Endothelial cell of umbilical vein (primary cell): ENCODE data around the gene ADARB2. TPM values are rescaled to one million over a fixed set of nuclear protein-coding genes. Genes with fewer than 3 reads are reported as not detected.

Experiments
- BruUV-seq: library from RNA; stranded (reverse); fragments of 400-500 nt; replicated peaks from 2 replicates; lab custom pipeline; 2021; lab: Mats Ljungman, UMichigan
- CTCF ChIA-PET: fragments of 300-600, 350-600 bp; sonication (Branson Sonifier 250); formaldehyde crosslinking; loops from one replicate; lab custom pipeline; 2021; ENCODE audit warnings: antibody characterized with exemption, inconsistent platforms; lab: Charles Lee
- POLR2A ChIA-PET: fragments of 300-600, 350-600 bp; sonication (Branson Sonifier 250); formaldehyde crosslinking; loops from one replicate; lab custom pipeline; 2021; ENCODE audit warnings: antibody characterized with exemption, inconsistent platforms; lab: Charles Lee
- DNase-seq: peaks from one replicate; pipeline ENCODE4 v3.0.0-alpha.2; 2011; ENCODE audit warnings: low read depth, low spot score
- FAIRE-seq: peaks from 2 replicates; lab custom pipeline; 2011; peaks lifted over from hg19 to GRCh38; lab: Jason Lieb, UNC
- H2AFZ ChIP-seq: 2 replicates; pipeline ENCODE4 v1.6.0; 2012; ENCODE audit warnings: low read depth, low read length, control low read depth, inconsistent platforms
- H3K27ac ChIP-seq: 2 replicates; pipeline ENCODE4 v1.5.1; 2011; ENCODE audit warnings: low read depth, mild to moderate bottlenecking, control low read depth, low read length, moderate library complexity; ENCODE audit not compliant: insufficient read depth
- H3K27me3 ChIP-seq, 2 experiments: 2 replicates each; pipeline versions ENCODE4 v1.6.0 to v1.6.1; 2011; ENCODE audit warnings: low read length in 2 of 2, mixed read lengths in 1 of 2; ENCODE audit not compliant: control insufficient read depth in 2 of 2, insufficient read depth in 2 of 2
- H3K36me3 ChIP-seq, 2 experiments: 2 replicates in 1 of 2; 3 replicates in 1 of 2; pipeline ENCODE4 v1.5.1; 2011; ENCODE audit warnings: low read length in 2 of 2, mild to moderate bottlenecking in 1 of 2, moderate library complexity in 1 of 2; ENCODE audit not compliant: control insufficient read depth in 2 of 2, insufficient read depth in 2 of 2; ENCODE audit errors: extremely low read depth in 1 of 2
- H3K4me1 ChIP-seq: 3 replicates; pipeline ENCODE4 v1.5.1; 2011; ENCODE audit warnings: mild to moderate bottlenecking, low read length; ENCODE audit not compliant: control insufficient read depth, insufficient read depth; ENCODE audit errors: extremely low read depth
- H3K4me2 ChIP-seq: 2 replicates; pipeline ENCODE4 v1.6.1; 2011; ENCODE audit warnings: low read length, control low read depth, mixed read lengths; ENCODE audit not compliant: insufficient read depth
- H3K4me3 ChIP-seq, 3 experiments: fragments of 200-600 bp in 1 of 3; sonication (generic), shearing (Covaris generic) in 1 of 3; replicated peaks in 1 of 3; 2 replicates each; pipeline ENCODE4 v1.5.1; 2011 to 2016; ENCODE audit warnings: control low read depth in 3 of 3, low read length in 3 of 3, mild to moderate bottlenecking in 2 of 3, inconsistent platforms in 1 of 3, low read depth in 1 of 3, moderate library complexity in 1 of 3; ENCODE audit not compliant: insufficient read depth in 1 of 3
- H3K79me2 ChIP-seq: 2 replicates; pipeline ENCODE4 v1.6.0; 2012; ENCODE audit warnings: low read length, inconsistent platforms; ENCODE audit not compliant: control insufficient read depth, insufficient read depth
- H3K9ac ChIP-seq: replicated peaks from 2 replicates; pipeline ENCODE3; 2011; ENCODE audit warnings: low read length, control low read depth; ENCODE audit not compliant: insufficient read depth; ENCODE audit errors: extremely low read depth
- H3K9me1 ChIP-seq: replicated peaks from 3 replicates; pipeline ENCODE4 v1.6.0; 2011; ENCODE audit warnings: mild to moderate bottlenecking, low read length; ENCODE audit not compliant: control insufficient read depth, insufficient read depth; ENCODE audit errors: extremely low read depth
- H3K9me3 ChIP-seq: replicated peaks from 2 replicates; pipeline ENCODE4 v1.5.1; 2012; ENCODE audit warnings: low read length, inconsistent platforms; ENCODE audit not compliant: control insufficient read depth, insufficient read depth
- H4K20me1 ChIP-seq: replicated peaks from 2 replicates; pipeline ENCODE3; 2011; ENCODE audit warnings: mild to moderate bottlenecking, low read length; ENCODE audit not compliant: control insufficient read depth, insufficient read depth; ENCODE audit errors: extremely low read depth
- EZH2 ChIP-seq: IDR thresholded peaks from 2 replicates; pipeline ENCODE4 v1.6.1; 2012; ENCODE audit warnings: borderline replicate concordance, low read depth, mild to moderate bottlenecking, moderate library complexity, low read length, inconsistent platforms; ENCODE audit not compliant: severe bottlenecking
- FOS ChIP-seq: IDR thresholded peaks from 2 replicates; pipeline ENCODE4 v1.6.1; 2011; ENCODE audit warnings: mild to moderate bottlenecking, low read length, moderate library complexity, borderline replicate concordance; ENCODE audit not compliant: insufficient read depth
- GATA2 ChIP-seq: IDR thresholded peaks from 2 replicates; pipeline ENCODE4 v1.7.0; 2011; ENCODE audit warnings: low read depth, mild to moderate bottlenecking, moderate library complexity, mixed read lengths, low read length; ENCODE audit not compliant: insufficient read length, insufficient read depth
- JUN ChIP-seq: IDR thresholded peaks from 2 replicates; pipeline ENCODE4 v1.6.1; 2011; ENCODE audit warnings: borderline replicate concordance, low read depth; ENCODE audit not compliant: insufficient read length, insufficient read depth
- MYC ChIP-seq: IDR thresholded peaks from one replicate; pipeline ENCODE4 v1.6.1; 2011; ENCODE audit warnings: mild to moderate bottlenecking, low read depth, low read length
- POLR2A ChIP-seq: IDR thresholded peaks from 2 replicates; pipeline ENCODE4 v1.6.1; 2012; ENCODE audit warnings: low read depth, mild to moderate bottlenecking, control low read depth, low read length
- POLR2AphosphoS5 ChIP-seq: IDR thresholded peaks from 2 replicates; pipeline ENCODE4 v1.6.1; 2012; ENCODE audit warnings: low read depth, mild to moderate bottlenecking, control low read depth, low read length, moderate library complexity; ENCODE audit not compliant: insufficient read depth
- dilution Hi-C: fragments of 300-500 bp; cut with MboI; formaldehyde crosslinking; loops from one replicate; pipeline ENCODE4 v1.15.0; 2019; ENCODE audit warnings: low sequenced_read_pairs; ENCODE audit not compliant: extremely low pct_ligation_motif_present
- intact Hi-C: fragments of 100-400 bp; cut with micrococcal nuclease; formaldehyde crosslinking; loops from one replicate; pipeline ENCODE4 v1.10.0; 2022
- polyA plus RNA-seq, 4 experiments: library from polyadenylated mRNA; depleted of rRNA in 3 of 4; stranded (reverse) in 3 of 4; unstranded in 1 of 4; fragments of >200 nt; gene quantifications; 2 replicates each; pipeline versions ENCODE4 v1.2.1 to v1.2.3, GENCODE V29; 2011 to 2012; ENCODE audit warnings: missing spikeins in 1 of 4
- total RNA-seq: library from RNA; stranded (reverse); gene quantifications from 2 replicates; pipeline ENCODE4 v1.2.3, GENCODE V29; 2021
- TF ChIP-seq, protein P1 (sequence below), 2 donors: IDR thresholded peaks; 1 replicate in 1 of 2; 2 replicates in 1 of 2; pipeline ENCODE4 v1.5.1; 2011; ENCODE audit warnings: low read length in 2 of 2, mild to moderate bottlenecking in 2 of 2, moderate library complexity in 2 of 2, control low read depth in 1 of 2, inconsistent platforms in 1 of 2, low read depth in 1 of 2; ENCODE audit not compliant: insufficient read depth in 1 of 2; ENCODE audit errors: extremely low read depth in 1 of 2
- TF ChIP-seq, protein P2 (sequence below): IDR thresholded peaks from 2 replicates; pipeline ENCODE4 v1.6.1; 2011; ENCODE audit not compliant: insufficient read depth, insufficient read length

The ADARB2 gene
- total and polyA plus RNA-seq, 2 donors (not counting 3 experiments of a cell fraction or from before 2014, with no cell fraction given): not detected

DNA sequence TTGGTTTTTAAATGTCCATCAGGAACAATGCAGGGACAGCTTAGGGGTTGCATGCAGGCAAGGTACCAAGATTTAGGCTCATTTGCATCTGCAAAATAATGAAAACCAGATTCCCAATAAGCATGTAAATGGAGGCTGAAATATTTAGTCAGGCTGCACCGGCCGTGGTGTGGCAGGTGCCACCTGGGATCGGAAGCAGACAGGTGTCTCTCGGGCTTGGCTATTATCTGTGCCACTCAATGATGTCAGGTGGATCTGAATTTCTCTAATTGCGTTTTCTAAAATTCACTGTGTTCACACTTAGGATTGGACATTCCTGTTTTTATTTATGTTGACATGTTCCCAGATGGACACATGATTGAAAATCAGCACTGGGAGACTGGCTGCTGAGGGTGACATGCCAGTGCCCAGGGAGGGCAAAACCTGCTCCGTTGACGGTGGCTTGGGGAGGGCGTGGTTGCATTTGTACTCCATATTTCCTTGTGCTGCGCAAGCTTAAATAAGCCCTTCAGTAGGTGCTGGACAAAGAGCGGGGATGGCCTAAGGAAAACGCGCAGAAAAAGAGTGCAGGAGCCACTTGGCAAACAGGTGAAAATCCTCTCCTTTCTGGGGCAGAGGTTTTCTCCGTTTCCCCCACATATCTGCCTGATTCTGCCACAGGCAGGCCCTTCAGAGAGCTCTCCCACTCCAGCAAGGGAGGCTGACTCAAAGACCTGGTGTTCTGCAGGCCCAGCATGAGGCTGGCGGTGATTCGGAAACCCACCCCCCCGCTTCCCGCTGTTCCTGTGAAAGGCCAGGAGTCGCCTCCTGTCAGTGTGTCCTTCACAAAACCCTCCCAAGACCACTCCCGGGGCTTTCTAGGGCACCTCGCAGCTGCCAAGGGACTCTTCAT, 538.6 kb downstream of the ADARB2 start:
- Histone ChIP-seq H3K4me1 (no peaks in the 10 kb centered on the region), H3K9me1 (no peaks in the 10 kb centered on the region), H3K9me3 (no peaks in the 10 kb centered on the region), H3K36me3 (no peaks in the 10 kb centered on the region), H3K79me2 (no peaks in the 10 kb centered on the region), H3K27me3 (no peaks in the 10 kb centered on the region), H2AFZ (no peak overlapping the region), H3K4me2 (no peak overlapping the region), H3K9ac (no peak overlapping the region), H3K4me3 (no peak overlapping the region), H3K27ac (no peak overlapping the region), H4K20me1 (no peaks in the 10 kb centered on the region)
- BruUV-seq: no TSS peak
- POLR2A ChIA-PET: no interaction called here
- intact Hi-C loops (no loop called here), dilution Hi-C loops (no loop called here)
- TF ChIP-seq MYC (no peak), EZH2 (no peak), JUN (no peak), POLR2A (no peak), POLR2AphosphoS5 (no peak), GATA2 (no peak), FOS (no peak)
- TF ChIP-seq, protein P1, sequence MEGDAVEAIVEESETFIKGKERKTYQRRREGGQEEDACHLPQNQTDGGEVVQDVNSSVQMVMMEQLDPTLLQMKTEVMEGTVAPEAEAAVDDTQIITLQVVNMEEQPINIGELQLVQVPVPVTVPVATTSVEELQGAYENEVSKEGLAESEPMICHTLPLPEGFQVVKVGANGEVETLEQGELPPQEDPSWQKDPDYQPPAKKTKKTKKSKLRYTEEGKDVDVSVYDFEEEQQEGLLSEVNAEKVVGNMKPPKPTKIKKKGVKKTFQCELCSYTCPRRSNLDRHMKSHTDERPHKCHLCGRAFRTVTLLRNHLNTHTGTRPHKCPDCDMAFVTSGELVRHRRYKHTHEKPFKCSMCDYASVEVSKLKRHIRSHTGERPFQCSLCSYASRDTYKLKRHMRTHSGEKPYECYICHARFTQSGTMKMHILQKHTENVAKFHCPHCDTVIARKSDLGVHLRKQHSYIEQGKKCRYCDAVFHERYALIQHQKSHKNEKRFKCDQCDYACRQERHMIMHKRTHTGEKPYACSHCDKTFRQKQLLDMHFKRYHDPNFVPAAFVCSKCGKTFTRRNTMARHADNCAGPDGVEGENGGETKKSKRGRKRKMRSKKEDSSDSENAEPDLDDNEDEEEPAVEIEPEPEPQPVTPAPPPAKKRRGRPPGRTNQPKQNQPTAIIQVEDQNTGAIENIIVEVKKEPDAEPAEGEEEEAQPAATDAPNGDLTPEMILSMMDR (IDR thresholded peaks at IDR 0.05; ENCODE audit: extremely low read depth in 1 of 2, insufficient read depth in 1 of 2, low read depth in 1 of 2, low read length in 2 of 2): no peak
- TF ChIP-seq, protein P2, sequence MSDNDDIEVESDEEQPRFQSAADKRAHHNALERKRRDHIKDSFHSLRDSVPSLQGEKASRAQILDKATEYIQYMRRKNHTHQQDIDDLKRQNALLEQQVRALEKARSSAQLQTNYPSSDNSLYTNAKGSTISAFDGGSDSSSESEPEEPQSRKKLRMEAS: no peak
- FAIRE-seq: no peak
- DNase-seq: no peak
- CTCF ChIA-PET: no interaction called here
